ENCODE measurements around the gene C1orf21.

C1orf21 gene

DNA sequence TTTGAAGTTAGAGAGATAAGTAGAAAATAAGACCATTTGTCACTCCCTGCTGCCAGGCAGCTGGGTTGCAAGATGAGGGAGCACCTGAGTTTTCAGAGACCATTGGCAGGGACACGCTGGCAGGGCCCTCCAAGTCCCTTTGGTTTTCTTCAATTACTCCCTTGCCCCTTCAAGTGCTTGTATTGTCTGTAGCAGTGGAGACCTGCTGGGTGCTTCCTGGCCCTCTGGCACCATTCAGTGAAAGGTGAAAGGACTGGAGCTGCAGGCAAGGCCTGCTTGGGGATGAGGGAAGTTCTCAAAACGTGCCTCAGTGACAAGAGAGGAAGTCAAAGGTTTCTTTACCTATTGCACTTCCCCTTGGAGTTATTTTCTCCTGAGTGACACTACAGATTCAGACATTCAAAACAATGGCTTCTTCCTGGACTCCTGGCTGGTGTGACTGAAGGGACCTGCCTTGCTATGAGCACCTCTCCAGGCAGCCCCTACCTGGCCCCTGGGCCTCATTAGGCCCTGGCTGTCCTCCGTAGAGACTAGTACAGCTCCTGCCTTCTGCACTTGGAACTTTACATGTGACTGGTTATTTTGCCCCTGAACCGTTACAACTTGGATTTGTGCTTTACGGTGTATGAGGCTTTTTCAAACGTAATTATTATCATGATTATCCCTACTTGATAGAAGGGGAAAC lies 100.1 kb downstream of the C1orf21 start:
- no peak for DNase-seq (ENCODE audit: low read depth)

DNA sequence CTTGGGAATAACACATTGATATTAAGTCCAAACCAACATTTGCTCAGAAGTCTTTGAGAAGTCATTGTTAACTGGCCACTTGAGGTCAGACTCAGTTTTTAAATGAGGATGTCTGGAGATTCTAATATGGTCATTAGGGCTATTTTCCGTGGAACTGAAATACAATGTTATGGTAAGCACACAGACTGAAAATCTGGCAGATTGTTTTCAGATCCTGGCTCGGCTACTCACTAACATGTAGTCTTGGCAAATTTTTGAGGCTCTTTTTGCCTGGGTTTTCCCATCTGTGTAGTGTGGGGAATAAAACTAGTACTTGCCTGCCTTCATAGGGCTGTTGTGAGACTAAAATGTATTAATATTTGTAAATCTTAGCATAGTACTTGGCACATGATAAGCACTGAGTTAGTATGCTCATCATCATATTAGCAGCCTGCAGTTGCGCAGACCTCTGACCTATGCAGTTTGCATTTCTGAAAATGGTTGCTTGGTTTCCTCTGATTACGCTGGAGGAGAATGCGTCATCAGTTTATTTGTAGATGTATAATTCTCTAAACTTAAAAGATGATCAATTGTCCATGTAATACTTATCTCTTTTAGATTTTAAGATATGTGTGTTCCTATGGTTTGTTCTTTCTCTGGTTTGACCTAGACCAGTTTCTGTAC lies 100.8 kb downstream of the C1orf21 start:
- DNase-seq (ENCODE audit: low read depth) = no peak

DNA sequence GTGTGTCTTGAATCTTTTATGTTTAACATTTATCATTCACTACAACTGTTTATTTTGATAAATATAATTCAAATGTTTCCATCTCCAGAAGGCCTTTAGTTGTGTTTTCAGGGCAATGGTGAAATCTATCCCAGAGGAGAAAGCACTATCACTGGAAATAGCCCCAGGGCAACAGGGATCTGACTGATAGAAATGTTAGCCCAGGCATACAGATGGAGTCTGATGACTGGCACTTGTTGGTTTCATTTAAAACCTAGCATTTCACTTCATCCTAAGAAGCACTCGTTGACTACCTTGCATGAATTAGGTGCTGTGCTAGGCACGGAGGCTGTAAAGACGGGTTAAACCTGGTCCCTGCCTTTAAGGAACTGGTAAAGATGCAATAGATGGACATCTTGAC lies 103.1 kb downstream of the C1orf21 start:
- DNase-seq (ENCODE audit: low read depth) = no peak

DNA sequence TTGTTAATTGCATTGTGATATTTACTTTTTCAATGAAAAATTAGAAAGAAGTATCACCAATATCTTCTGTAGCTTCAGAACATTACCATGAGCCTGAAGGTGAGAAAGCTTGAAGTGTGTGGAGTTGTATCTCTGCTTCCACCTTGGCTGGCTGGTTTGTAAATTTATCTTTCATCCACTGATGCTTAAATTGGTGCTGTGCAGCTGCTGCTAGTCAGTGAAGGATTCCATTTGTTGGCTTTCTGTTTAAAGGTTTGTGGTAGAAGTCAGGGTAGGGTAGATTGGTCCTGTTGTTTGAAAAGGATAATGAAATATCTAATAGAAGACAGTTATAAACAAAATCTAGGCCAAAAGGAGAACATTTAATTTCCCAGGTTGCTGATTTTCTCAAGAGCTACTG lies 105.7 kb downstream of the C1orf21 start:
- no peak for DNase-seq (ENCODE audit: low read depth)

DNA sequence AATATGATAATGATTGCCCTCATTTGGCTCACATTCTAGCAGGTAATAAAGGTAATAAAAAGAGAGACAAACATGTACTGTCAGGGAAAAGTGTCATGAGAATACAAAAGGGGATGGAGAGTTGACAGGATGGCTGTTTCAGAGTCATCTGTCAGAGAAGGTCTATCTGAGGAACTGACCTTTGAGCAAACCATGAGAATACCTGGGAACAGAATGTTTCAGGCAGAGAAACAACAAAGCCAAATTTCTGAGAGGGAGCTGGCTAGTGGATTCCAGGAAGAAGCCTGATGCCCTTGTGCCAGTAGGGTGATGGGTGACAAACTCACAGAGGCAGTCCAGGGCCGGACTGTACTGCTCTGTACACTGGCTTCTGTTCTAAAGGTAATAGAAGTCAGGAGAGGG lies 107.2 kb downstream of the C1orf21 start:
- no peak for DNase-seq (ENCODE audit: low read depth)

DNA sequence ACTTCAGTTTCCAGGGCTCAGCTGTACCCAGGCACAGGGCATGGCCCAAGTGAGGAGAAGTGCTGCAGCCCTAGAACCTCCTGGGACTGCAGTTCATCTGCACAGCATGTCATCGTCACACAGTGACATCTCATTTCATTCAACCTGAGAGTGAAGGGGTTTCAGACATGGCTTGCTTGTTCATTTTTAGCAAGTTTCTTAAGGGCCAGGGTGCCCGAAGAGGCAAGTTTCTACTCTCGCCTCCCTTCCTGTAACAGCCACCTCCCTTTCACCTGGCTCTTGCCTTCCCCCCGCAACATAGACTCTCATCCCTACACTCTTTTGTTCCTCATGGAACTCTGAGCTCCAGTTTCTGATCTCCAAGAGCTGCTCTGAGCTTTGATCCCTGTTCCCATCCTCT lies 108.1 kb downstream of the C1orf21 start:
- no peak for DNase-seq (ENCODE audit: low read depth)

DNA sequence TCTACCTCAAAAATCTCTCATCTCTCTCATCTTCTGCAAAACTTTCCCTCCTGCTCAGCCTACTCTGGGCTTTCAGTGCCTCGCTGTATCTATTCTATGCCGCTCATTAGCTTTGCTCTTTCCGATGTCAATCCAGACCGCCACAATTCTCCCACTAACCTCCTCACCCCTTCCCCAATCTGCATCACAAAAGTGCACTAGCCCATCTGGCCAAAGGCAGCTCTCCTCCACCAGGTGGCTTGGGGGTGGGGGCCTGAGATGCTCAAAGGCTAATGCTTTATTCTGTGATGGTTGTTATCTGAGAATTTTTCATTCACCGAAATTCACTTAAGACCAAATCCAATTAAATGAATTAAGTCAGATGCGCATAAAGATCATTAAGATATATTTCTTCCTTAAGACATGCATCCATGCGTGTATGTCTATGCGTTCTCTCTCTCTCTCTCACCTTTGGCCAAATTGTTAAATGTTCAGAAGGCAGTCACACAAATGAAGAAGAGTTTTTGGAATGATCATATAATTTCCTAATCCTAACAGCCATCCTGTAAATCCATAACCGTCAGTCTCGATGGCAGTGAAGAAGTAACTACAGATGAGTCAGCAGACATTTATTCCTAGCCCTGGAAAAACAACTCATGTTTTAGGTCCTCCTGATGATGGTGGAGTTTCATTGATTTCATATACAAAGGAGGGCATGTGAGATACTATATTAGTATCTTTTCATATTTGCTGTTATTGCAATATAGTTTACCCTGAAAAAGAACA lies 111.3 kb downstream of the C1orf21 start:
- DNase-seq (ENCODE audit: low read depth) = no peak

DNA sequence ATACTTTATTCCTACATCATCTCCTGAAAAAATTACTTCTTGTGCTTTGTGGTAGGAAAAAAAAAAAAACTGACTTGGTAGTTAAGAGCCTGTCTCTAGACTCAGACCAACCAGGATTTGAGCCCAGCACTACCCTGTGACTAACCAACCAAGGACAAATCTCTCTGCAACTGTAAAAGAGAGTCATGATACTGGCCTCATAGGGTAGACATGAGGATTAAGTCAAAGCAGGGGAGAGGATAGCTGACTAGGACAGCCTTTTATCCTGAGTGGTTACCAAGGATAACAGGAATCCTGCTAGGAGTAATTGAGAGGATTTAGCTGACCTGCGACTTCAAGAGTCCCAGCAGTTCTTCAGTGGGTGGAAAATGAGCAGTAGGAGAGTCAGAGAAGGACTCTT lies 112.8 kb downstream of the C1orf21 start:
- DNase-seq (ENCODE audit: low read depth) = no peak

DNA sequence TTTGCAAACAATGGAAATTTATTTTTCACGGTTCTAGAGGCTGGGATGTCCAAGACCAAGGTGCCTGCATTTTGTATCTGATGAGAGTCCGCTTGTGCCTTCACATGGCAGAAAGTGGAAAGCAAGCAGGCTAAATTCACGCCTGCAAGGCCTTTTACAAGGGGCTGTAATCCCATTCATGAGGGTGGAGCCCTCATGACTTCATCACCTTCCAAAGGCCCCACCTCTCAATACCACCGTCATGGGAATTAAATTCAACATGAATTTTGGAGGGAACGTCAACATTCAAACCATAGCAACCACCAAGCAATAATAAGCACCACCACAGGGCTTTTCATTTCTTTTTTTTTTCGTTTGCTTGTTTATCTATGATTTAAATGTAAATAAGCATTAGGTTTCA lies 115.3 kb downstream of the C1orf21 start:
- DNase-seq (ENCODE audit: low read depth) = no peak

DNA sequence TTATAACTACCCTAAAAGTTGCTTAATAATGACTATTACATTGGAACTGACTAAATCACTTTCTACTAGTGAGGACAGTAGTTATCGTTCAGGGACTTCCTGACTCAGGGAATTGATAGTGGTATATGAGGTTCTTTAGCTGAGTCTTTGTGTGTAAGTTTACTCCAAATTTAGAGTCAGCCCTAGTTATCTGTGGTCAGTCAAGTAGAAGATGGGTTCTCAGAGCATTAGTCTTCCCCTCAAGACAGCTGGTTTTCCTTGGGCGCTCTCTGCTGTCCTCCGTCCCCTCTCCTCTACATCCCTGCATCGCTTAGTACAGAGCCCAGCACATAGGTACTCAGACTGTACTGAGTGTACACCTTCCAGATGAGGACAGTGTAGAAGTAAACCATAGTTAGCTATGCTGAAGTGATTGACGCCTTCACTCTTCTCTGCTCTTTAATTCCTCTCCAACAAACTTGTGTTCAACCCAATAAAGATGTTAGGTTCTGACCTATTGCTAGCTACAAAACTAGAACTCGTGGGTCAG lies 116.5 kb downstream of the C1orf21 start:
- DNase-seq (ENCODE audit: low read depth) = no peak

DNA sequence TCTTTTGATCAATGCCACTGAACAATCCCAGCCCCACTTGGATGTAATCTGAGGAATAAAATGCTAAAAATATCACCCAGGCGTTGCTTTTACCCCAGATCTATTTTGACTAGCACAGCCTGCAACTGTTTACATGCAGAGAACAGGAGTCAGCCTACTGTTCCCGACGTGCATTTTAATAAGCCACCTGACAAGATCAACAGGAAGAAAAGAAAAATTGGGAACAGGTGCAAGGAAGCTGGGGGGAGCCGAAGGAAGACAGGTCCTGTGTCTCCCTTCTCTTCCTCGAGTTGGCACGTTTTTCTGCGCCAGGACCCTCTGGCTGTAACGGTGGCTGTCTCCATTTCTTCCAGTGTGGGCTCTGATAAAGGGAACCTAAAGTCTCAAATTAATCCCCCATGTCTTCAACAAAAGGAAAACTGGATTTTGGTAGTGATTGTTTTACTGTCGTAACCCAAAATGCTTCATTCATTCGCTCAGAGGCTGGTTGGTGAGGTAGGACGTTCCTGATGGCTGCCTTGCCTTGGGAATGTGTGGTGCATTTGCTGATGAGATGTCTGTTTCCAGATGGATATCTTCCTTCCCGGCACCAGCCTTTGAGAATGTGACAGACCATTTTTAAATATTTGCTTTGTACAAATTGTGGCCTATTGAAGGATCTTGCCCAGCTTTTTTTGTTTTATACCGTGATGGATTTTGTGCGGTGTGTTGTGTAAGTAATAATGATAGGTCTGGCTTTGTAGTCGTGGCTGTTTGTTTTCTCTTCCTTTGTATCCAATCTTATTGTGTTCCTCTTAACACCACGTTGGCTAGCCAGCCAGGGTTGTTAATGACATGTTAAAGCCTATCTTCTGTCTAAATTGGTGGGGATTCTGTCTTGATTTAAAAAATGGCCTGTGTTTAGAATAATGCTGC lies 117.5 kb downstream of the C1orf21 start:
- no peak for DNase-seq (ENCODE audit: low read depth)

DNA sequence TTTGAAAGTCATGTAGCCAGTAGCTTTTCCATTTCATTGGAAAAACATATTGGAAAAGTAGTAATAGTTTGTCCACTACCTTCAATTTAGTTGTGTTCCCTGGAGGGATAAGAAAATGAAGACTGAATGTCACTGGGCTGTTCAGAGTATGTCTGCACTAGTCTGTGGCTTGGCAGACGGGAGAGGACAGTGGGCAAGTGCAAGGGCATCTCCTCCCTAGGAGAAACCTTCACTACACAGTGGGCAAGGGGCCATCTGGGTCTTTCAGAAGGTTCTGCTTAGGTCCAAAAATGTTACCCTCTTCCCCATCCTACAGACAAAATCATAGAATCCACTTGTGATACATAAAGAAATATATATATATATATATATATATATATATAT lies 118.1 kb downstream of the C1orf21 start:
- DNase-seq (ENCODE audit: low read depth) = no peak

DNA sequence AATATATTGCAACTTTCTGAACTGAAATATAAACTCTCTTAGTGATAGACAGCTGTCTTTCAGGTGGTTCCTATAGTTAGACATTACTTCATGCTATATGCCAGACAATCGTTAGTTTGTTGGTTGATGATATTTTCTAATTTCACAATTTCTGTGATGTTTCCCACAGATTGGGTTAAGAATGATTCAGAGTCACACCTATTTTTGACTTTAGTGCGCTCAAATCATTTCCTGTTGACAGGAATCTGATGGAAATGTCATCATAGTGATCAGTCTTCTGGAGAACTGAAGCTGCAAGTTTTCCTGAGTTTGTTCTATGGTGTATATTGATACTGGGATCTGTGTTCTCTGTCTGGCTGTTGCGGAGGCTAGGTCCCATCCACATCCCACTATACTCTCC lies 119.7 kb downstream of the C1orf21 start:
- DNase-seq (ENCODE audit: low read depth) = no peak

DNA sequence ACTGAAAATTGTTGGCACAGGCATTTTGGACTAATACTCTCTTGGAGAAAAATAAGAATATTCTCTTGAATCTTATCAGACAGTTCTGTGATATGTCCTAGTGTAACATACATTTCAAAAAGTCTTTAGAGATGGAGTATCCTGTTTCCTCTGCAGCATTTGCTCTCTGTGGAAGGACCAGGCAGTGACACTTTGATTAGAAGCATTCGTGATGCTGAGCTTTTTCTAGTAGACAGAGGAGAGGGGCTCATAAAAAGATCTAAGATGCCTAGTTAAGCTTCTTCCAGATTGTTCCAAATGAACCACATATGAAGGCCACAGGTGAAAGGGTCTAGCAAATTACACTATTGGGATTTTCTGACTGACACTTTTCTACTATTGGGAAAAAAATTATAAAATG lies 120.3 kb downstream of the C1orf21 start:
- no peak for DNase-seq (ENCODE audit: low read depth)

DNA sequence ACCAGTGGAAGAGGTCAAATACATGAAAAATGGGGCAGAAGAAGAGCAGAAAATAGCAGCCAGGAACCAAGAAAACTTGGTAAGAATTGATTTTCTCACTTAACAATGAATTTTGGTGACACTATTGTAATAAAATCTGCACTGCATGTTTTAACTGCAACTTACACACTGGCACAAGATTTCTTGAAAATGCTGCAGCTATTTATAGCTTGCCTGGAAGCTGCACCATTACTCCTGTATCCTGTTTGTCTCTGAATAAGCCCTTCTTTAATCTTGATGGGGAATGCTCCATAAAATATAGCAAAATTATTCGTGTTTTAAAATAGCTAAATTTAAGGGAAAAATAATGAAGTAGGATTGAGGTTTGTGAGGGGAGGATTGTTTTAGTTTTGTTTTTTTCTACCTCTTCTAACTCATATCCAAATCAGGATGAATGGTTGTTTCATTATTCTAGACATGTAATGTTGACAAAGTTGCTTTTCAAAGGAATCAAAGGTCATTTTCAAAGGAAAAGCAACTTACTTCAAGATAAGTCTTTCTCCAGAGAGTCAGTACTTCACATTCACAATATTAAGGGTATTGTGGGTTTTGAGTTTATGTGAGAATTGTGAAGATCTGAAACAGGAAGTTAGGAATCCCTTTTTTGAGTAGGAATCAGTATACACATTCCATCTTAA lies 120.9 kb downstream of the C1orf21 start:
- DNase-seq (ENCODE audit: low read depth) = no peak

DNA sequence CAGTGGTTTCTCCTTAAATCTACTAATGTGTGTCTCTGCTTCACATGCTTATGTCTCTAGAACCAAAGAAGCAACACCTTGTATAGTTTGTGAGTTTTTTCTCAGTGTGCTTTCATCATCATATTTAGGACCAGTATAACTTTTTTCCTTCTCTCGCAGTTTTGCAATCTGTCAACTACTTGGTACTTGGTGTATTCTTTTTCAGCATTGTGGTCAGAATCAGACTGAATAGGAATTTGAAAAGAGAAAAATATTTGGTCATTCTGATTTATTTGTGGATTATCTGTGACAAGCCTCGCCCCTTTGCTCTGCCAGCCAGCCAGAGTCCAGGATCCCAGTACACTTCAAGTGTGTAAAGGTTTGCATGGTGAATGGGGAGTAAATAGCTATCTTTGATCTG lies 122.3 kb downstream of the C1orf21 start:
- DNase-seq (ENCODE audit: low read depth) = no peak

DNA sequence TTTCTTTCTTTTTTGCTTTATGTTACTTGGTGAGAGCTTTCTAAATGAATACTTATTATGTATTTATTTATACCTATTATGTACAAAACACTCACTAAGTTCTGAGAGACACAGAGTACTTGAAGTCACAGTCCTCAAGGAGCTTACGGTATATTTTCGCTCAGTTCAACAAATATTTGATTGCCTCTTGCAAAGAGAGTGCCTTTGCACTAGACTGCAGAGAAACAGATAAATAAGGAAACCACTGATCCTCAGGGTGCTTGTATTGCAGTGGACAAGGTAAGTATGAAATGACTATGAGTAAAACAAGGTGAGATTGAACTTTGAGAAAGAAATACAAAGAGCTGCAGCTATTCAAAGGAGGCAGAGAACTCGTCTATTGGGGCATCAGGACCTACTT lies 123.3 kb downstream of the C1orf21 start:
- DNase-seq (ENCODE audit: low read depth) = no peak

DNA sequence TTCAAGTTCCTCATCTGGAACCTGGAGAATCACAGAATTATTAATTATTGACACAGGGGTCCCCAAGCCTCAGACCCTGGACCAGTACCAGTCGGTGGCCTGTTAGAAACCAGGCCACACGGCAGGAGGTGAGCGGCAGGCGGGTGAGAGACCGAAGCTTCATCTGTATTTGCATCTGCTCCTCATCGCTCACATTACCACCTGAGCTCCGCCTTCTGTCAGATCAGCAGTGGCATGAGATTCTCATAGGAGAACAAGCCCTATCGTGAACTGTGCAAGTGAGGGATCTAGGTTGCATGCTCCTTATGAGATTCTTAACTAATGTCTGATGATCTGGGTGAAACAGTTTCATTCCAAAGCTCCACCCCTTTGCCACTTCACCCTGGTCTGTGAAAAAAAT lies 125.9 kb downstream of the C1orf21 start:
- DNase-seq (ENCODE audit: low read depth) = no peak

DNA sequence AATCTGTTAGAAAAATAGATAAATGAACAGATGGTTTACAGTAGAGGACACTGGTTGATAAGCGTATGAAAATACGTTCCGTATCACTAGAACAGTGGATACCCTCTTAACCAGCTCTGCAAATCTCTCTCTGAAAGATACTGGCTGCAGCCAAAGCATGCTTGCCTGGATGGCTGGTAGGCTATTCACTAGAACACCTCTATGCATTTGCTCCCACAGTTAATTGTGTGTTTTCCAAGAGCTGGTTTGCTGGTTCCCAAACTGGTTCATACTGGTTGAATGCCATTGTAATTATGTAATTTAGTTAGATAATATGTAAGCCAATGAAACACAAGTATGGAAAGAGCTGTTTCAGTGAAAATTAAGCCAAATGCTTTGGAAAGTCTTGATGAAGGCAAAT lies 126.6 kb downstream of the C1orf21 start:
- no peak for DNase-seq (ENCODE audit: low read depth)

DNA sequence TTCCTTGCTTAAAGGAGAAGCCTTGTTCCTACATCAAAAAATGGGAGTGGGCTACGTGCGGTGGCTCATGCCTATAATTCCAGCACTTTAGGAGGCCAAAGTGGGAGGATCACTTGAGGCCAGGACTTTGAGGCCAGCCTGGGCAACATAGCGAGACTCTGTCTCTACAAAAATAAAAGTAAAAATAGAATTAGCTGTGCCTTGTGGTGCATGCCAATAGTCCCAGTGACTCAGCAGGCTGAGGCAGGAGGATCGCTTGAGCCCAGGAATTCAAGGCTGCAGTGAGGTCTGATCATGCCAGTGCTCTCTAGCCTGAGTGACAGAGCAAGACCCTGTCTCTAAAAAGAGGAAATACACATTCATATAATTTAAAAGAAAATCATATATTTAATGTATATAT lies 127.1 kb downstream of the C1orf21 start:
- DNase-seq (ENCODE audit: low read depth) = no peak

DNA sequence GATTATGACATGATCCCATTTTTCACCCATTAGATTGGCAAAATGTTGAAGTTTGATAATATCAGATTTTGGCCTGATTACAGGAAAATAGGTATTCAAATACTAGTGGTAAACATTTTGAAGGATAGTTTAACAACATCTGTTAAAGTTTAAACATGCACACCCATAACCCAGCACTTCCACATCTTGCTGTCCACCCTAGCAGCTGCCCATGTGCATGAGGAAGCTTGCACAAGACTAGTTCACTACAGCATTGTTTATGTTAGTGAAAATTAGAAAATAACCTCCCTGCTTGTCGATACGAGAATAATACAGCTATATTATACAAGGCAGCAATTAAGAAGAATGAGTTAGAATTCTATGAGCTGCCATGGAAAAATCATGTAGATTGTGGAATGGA lies 127.6 kb downstream of the C1orf21 start:
- DNase-seq (ENCODE audit: low read depth) = no peak

DNA sequence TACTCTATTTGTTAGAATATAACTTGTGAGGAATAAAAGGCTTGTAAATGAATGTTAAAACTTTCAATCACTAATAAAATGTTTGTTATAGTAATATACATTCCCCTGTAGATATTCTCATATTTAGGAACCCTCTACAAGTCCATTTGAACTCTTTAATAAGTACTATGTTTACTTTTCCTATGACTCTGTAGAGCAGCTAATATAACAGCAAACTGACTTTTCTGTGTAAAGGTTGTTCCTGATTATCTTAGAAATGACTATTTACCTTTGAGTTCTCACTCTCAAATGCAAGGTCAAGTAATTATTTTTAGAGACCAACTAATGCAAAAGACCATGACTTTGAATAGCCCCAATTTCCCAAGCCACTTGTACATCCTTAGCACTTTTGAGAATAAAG lies 130.3 kb downstream of the C1orf21 start:
- DNase-seq (ENCODE audit: low read depth) = no peak
